Measurements from ENCODE around the gene SELENOI.
"Not testable (repeated sequence)": the region's sequence is repeated elsewhere in the genome, so short reads cannot be mapped to it uniquely, and the experiment has no call there.

- not testable (repeated sequence) for TF ChIP-seq POLR2A, CTCF (IDR thresholded peaks at IDR 0.05)
These were observed 40.8 kb upstream of the SELENOI start for GRCh38 chr2:26305094-26305493.

All from body of pancreas (tissue), 4 donors.